Erythroblast (primary cell): ENCODE results near the gene ARHGAP44.

ENCODE experiments used
- GATA1 ChIP-seq: IDR thresholded peaks from 2 replicates; pipeline ENCODE4 v1.6.1; 2011; ENCODE audit warnings: low read depth, mild to moderate bottlenecking, control low read depth, low read length, moderate library complexity
- POLR2A ChIP-seq: IDR thresholded peaks from 2 replicates; pipeline ENCODE4 v1.6.1; 2011; ENCODE audit warnings: mild to moderate bottlenecking, low read length

DNA sequence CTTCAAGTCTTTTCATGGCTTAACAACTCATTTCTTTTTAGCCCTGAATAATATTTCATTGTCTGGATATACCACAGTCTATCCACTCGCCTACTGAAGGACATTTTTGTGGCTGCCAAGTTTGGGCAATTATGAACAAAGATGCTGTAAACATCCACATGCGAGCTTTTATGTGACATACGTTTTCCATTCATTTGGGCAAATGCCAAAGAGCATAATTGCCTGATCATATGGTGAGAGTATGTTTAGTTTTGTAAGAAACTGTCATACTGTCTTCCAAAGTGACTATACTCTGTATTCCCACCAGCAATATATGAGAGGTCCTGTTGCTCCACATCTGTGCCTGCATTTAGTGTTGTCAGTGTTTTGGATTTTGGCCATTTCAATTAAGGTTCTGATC, 147.2 kb downstream of the ARHGAP44 start:
- TF ChIP-seq POLR2A (no peak), GATA1 (no peak)
